GM12873 (cell line): Measurements from ENCODE around the gene COPG1.

Experiments
- CTCF ChIP-seq: IDR thresholded peaks from 2 replicates; pipeline ENCODE4 v1.5.1; 2012; ENCODE audit warnings: low read depth, mild to moderate bottlenecking, moderate library complexity, low read length, control low read depth; ENCODE audit not compliant: insufficient read depth; ENCODE audit errors: missing control alignments

Gene COPG1

GRCh38 chr3:129259612-129260477, 10.4 kb downstream of the COPG1 start:
- TF ChIP-seq CTCF = no peak

- no peak for TF ChIP-seq CTCF
These were observed 11.2 kb downstream of the COPG1 start for GRCh38 chr3:129260606-129261005.

- no peak for TF ChIP-seq CTCF
These were observed 12.5 kb downstream of the COPG1 start for GRCh38 chr3:129261894-129262293.

GRCh38 chr3:129263161-129263910, 13.9 kb downstream of the COPG1 start:
- no peak for TF ChIP-seq CTCF

GRCh38 chr3:129266651-129267050, 17.2 kb downstream of the COPG1 start:
- TF ChIP-seq CTCF = no peak

GRCh38 chr3:129268396-129268795, 19.0 kb downstream of the COPG1 start:
- no peak for TF ChIP-seq CTCF

- no peak for TF ChIP-seq CTCF
These were observed 22.3 kb downstream of the COPG1 start for GRCh38 chr3:129271674-129272073.
